PC-9 (cell line): ENCODE data around the gene RUNX3. TPM values are rescaled to one million over a fixed set of nuclear protein-coding genes. Genes with fewer than 3 reads are reported as not detected.

Experiments
- BruUV-seq: library from RNA; stranded (reverse); fragments of 400-500 nt; replicated peaks from 2 replicates; lab custom pipeline; 2021; lab: Mats Ljungman, UMichigan
- CTCF ChIA-PET: fragments of 300-600 bp; sonication (Branson Sonifier 250); formaldehyde crosslinking; loops from one replicate; lab custom pipeline; 2022; ENCODE audit warnings: antibody characterized with exemption; lab: Charles Lee
- POLR2A ChIA-PET: fragments of 300-600 bp; sonication (Branson Sonifier 250); formaldehyde crosslinking; loops from one replicate; lab custom pipeline; 2022; ENCODE audit warnings: antibody characterized with exemption; ENCODE audit not compliant: unreplicated experiment; lab: Charles Lee
- DNase-seq, 2 experiments: peaks; one replicate each; pipeline versions ENCODE4 v3.0.0 to v3.0.0-alpha.2; 2015 to 2022; ENCODE audit warnings: mixed read lengths in 1 of 2
- H2AFZ ChIP-seq: fragments of 200-600 bp; sonication (generic); 2 replicates; pipeline ENCODE4 v1.8.1; 2017; ENCODE audit warnings: antibody characterized with exemption
- H3F3A ChIP-seq: fragments of 200-600 bp; sonication (generic); 2 replicates; pipeline ENCODE4 v1.8.1; 2017; ENCODE audit warnings: antibody characterized with exemption, mild to moderate bottlenecking, low read depth; ENCODE audit not compliant: insufficient read depth
- H3K27ac ChIP-seq: fragments of 200-600 bp; sonication (generic); 2 replicates; pipeline ENCODE4 v1.6.1; 2016; ENCODE audit warnings: mixed run types
- H3K27me3 ChIP-seq: fragments of 200-600 bp; sonication (generic); 2 replicates; pipeline ENCODE4 v1.6.1; 2016; ENCODE audit warnings: low read depth, mixed run types; ENCODE audit not compliant: insufficient read depth
- H3K36me3 ChIP-seq: fragments of 200-600 bp; sonication (generic); 2 replicates; pipeline ENCODE4 v1.6.1; 2016; ENCODE audit warnings: low read depth, mixed run types
- H3K4me1 ChIP-seq: fragments of 200-600 bp; sonication (generic); replicated peaks from 2 replicates; pipeline ENCODE4 v1.6.1; 2016; ENCODE audit warnings: mixed run types; ENCODE audit not compliant: insufficient read depth
- H3K4me2 ChIP-seq: fragments of 200-600 bp; sonication (generic); 2 replicates; pipeline ENCODE4 v1.6.1; 2017; ENCODE audit warnings: mixed run types
- H3K4me3 ChIP-seq: fragments of 200-600 bp; sonication (generic); 2 replicates; pipeline ENCODE4 v1.6.1; 2016; ENCODE audit warnings: mixed run types
- H3K79me2 ChIP-seq: fragments of 200-600 bp; sonication (generic); 2 replicates; pipeline ENCODE4 v1.6.1; 2017; ENCODE audit warnings: low read depth, mixed run types
- H3K9me2 ChIP-seq: fragments of 200-600 bp; sonication (generic); 2 replicates; pipeline ENCODE4 v1.8.1; 2017; ENCODE audit warnings: mild to moderate bottlenecking; ENCODE audit not compliant: insufficient read depth
- H3K9me3 ChIP-seq: fragments of 200-600 bp; sonication (generic); 2 replicates; pipeline ENCODE4 v1.8.1; 2016; ENCODE audit warnings: low read depth; ENCODE audit not compliant: insufficient read depth
- H4K20me1 ChIP-seq: fragments of 200-600 bp; sonication (generic); 2 replicates; pipeline ENCODE4 v1.8.1; 2017; ENCODE audit not compliant: insufficient read depth
- CTCF ChIP-seq: fragments of 200-600 bp; sonication (generic); conservative IDR thresholded peaks from 2 replicates; pipeline ENCODE4 v1.6.1; 2017; ENCODE audit warnings: mixed run types, antibody characterized with exemption, mild to moderate bottlenecking, moderate library complexity
- EZH2 ChIP-seq: fragments of 200-600 bp; sonication (generic); IDR thresholded peaks from 2 replicates; pipeline ENCODE4 v1.8.0; 2017; ENCODE audit warnings: antibody characterized with exemption, low read depth
- intact Hi-C: fragments of 100-400 bp; cut with micrococcal nuclease; formaldehyde crosslinking; loops from one replicate; pipeline ENCODE4 v1.10.0; 2022; ENCODE audit not compliant: unreplicated experiment
- total RNA-seq: library from RNA; stranded (reverse); gene quantifications from 2 replicates; pipeline ENCODE4 v1.2.3, GENCODE V29; 2021

RUNX3 gene
- total RNA-seq, 1 experiment from 2014 or later, result not detected

GRCh38 chr1:24875257-24875656 lies 54.8 kb downstream of the RUNX3 start:
- Histone ChIP-seq H3K9me3 (no peaks in the 10 kb centered on the region), H3K27me3 (no peaks in the 10 kb centered on the region), H3K27ac (no peak overlapping the region), H4K20me1 (no peaks in the 10 kb centered on the region), H3K4me3 (no peak overlapping the region), H3K36me3 (no peaks in the 10 kb centered on the region), H3K4me2 (no peak overlapping the region), H2AFZ (no peak overlapping the region), H3F3A (no peaks in the 10 kb centered on the region), H3K79me2 (no peaks in the 10 kb centered on the region), H3K9me2 (no peaks in the 10 kb centered on the region), H3K4me1 (no peaks in the 10 kb centered on the region)
- TF ChIP-seq EZH2 (no peak), CTCF (no peak)
- ChIA-PET CTCF (no interaction called here), POLR2A (no interaction called here)
- intact Hi-C loops, result no loop called here
- no TSS peak for BruUV-seq
- no peak for DNase-seq

- DNase-seq, result peak in 1 of 2 experiments; percentile 44
- intact Hi-C loops, result no loop called here
- Histone ChIP-seq H3K9me3 (no peaks in the 10 kb centered on the region), H3K79me2 (no peaks in the 10 kb centered on the region), H3K9me2 (no peaks in the 10 kb centered on the region), H3F3A (no peaks in the 10 kb centered on the region), H3K4me1 (no peaks in the 10 kb centered on the region), H3K27ac (no peak overlapping the region), H4K20me1 (no peaks in the 10 kb centered on the region), H3K36me3 (no peaks in the 10 kb centered on the region), H3K27me3 (no peaks in the 10 kb centered on the region), H2AFZ (no peak overlapping the region), H3K4me2 (no peak overlapping the region), H3K4me3 (no peak overlapping the region)
- ChIA-PET POLR2A (no interaction called here), CTCF (interaction anchor here (0.7 to 0.8 kb wide), 2 partner anchors 10 to 22 kb away, joined by 3 to 4 read pairs; no protein-coding TSS in a partner anchor)
- TF ChIP-seq CTCF (no peak), EZH2 (no peak)
- BruUV-seq, result no TSS peak
These were observed 55.4 kb downstream of the RUNX3 start for GRCh38 chr1:24874611-24875234.

- Histone ChIP-seq H3K79me2 (no peaks in the 10 kb centered on the region), H3K36me3 (no peaks in the 10 kb centered on the region), H3K4me3 (no peak overlapping the region), H3K9me3 (no peaks in the 10 kb centered on the region), H3K4me2 (no peak overlapping the region), H3K27ac (no peak overlapping the region), H2AFZ (no peak overlapping the region), H3K4me1 (no peaks in the 10 kb centered on the region), H3K9me2 (no peaks in the 10 kb centered on the region), H3K27me3 (no peaks in the 10 kb centered on the region), H3F3A (no peaks in the 10 kb centered on the region), H4K20me1 (no peaks in the 10 kb centered on the region)
- ChIA-PET POLR2A (no interaction called here), CTCF (interaction anchor here (0.7 to 0.8 kb wide), 2 partner anchors 9 to 23 kb away, joined by 3 to 4 read pairs; no protein-coding TSS in a partner anchor)
- TF ChIP-seq CTCF (no peak), EZH2 (no peak)
- intact Hi-C loops, result no loop called here
- no peak for DNase-seq
- no TSS peak for BruUV-seq
These were observed 56.0 kb downstream of the RUNX3 start for GRCh38 chr1:24874056-24874455.
